ENCODE measurements around the gene MRPL51. TPM values are rescaled to one million over a fixed set of nuclear protein-coding genes. Genes with fewer than 3 reads are reported as not detected.

Gene MRPL51
- total and polyA plus RNA-seq, 2 experiments from 2014 or later = 93.9 to 463 TPM

GRCh38 chr12:6540181-6540877, 47.3 kb upstream of the MRPL51 start:
- H3K4me1 ChIP-seq (ENCODE audit: insufficient read depth) = peaks cover 22% of the 10 kb centered on the region
- peak overlapping the region; percentile 77 for H3K4me2 ChIP-seq
- H3K27ac ChIP-seq (ENCODE audit: low read depth) = peak overlapping the region; percentile 79; the same call in 1 of the 2 replicates
- H3K36me3 Mint-ChIP-seq (ENCODE audit: low read depth) = peaks cover 73% of the 10 kb centered on the region
- TF ChIP-seq STAT1 (IDR thresholded peaks at IDR 0.05; ENCODE audit: unreplicated experiment) (no peak), ETS1 (IDR thresholded peaks at IDR 0.05) (peak; percentile 49; the same call in 1 of the 2 replicates)
- DNase-seq (ENCODE audit: low spot score) (peak; percentile 95), ATAC-seq (peak; percentile 60)
- peaks cover 26% of the 10 kb centered on the region for H4K20me1 ChIP-seq (replicated peaks; ENCODE audit: insufficient read depth)
- peak overlapping the region; percentile 47; the same call in 1 of the 2 replicates for H3K4me3 ChIP-seq
- peak overlapping the region; percentile 88 for H3K27ac Mint-ChIP-seq
- peaks cover 48% of the 10 kb centered on the region for H3K4me1 Mint-ChIP-seq
- H3K27me3 Mint-ChIP-seq (ENCODE audit: insufficient read depth, low read depth, poor library complexity) = peaks cover 54% of the 10 kb centered on the region
- no peaks in the 10 kb centered on the region for H3K27me3 ChIP-seq (ENCODE audit: insufficient read depth)
- H2AFZ ChIP-seq = no peak overlapping the region
- H3K36me3 ChIP-seq (ENCODE audit: insufficient read depth) = peaks cover 31% of the 10 kb centered on the region
- H3K9me2 ChIP-seq (ENCODE audit: insufficient read depth) = no peaks in the 10 kb centered on the region
- peaks cover 17% of the 10 kb centered on the region; the same call in 2 of the 3 replicates for H3K9me3 Mint-ChIP-seq
- H3F3A ChIP-seq (replicated peaks; ENCODE audit: low read depth) = peaks cover 63% of the 10 kb centered on the region
- H3K4me3 Mint-ChIP-seq = peak overlapping the region; percentile 51
- peaks cover 15% of the 10 kb centered on the region for H3K79me2 ChIP-seq (replicated peaks; ENCODE audit: insufficient read depth)

GRCh38 chr12:6539707-6540134, 46.7 kb upstream of the MRPL51 start:
- Histone ChIP-seq H3K36me3 (ENCODE audit: insufficient read depth) (peaks cover 31% of the 10 kb centered on the region), H4K20me1 (replicated peaks; ENCODE audit: insufficient read depth) (peaks cover 29% of the 10 kb centered on the region), H3K27ac (ENCODE audit: low read depth) (peak overlapping the region; percentile 85), H3K9me2 (ENCODE audit: insufficient read depth) (no peaks in the 10 kb centered on the region), H3K79me2 (replicated peaks; ENCODE audit: insufficient read depth) (peaks cover 22% of the 10 kb centered on the region), H3K4me2 (peak overlapping the region; percentile 77; the same call in 1 of the 2 replicates), H3K4me1 (ENCODE audit: insufficient read depth) (peaks cover 22% of the 10 kb centered on the region), H3F3A (replicated peaks; ENCODE audit: low read depth) (peaks cover 67% of the 10 kb centered on the region), H2AFZ (no peak overlapping the region), H3K4me3 (peak overlapping the region; percentile 47; the same call in 1 of the 2 replicates), H3K27me3 (ENCODE audit: insufficient read depth) (no peaks in the 10 kb centered on the region)
- ATAC-seq = peak; percentile 2; the same call in 2 of the 3 replicates
- H3K4me3 Mint-ChIP-seq = peak overlapping the region; percentile 51
- TF ChIP-seq CTCF (conservative IDR thresholded peaks at IDR 0.05; ENCODE audit: low read depth in 2 of 2) (no peak), NANOG (IDR thresholded peaks at IDR 0.05; ENCODE audit: borderline replicate concordance) (no peak), ZNF114 (CRISPR knock-in tag; IDR thresholded peaks at IDR 0.05) (no peak), EZH2phosphoT487 (IDR thresholded peaks at IDR 0.05; ENCODE audit: unreplicated experiment) (no peak), ETS1 (IDR thresholded peaks at IDR 0.05) (no peak), ZNF462 (CRISPR knock-in tag; IDR thresholded peaks at IDR 0.05) (no peak), CREB1 (CRISPR knock-in tag; IDR thresholded peaks at IDR 0.05; ENCODE audit: low read depth) (no peak), EZH2 (IDR thresholded peaks at IDR 0.05; ENCODE audit: low read depth, unreplicated experiment) (no peak), JUNB (IDR thresholded peaks at IDR 0.05; ENCODE audit: unreplicated experiment) (no peak)
- H3K27ac Mint-ChIP-seq = 0 out of 2 replicates have a peak overlapping the region, but pooled peaks have one; percentile 88
- peaks cover 76% of the 10 kb centered on the region for H3K36me3 Mint-ChIP-seq (ENCODE audit: low read depth)
- DNase-seq (ENCODE audit: low spot score) = peak; percentile 17
- H3K4me1 Mint-ChIP-seq = peaks cover 48% of the 10 kb centered on the region
- H3K9me3 Mint-ChIP-seq = peaks cover 20% of the 10 kb centered on the region; the same call in 2 of the 3 replicates
- H3K27me3 Mint-ChIP-seq (ENCODE audit: insufficient read depth, low read depth, poor library complexity) = peaks cover 60% of the 10 kb centered on the region
